Islet precursor cell (in vitro differentiated cells): ENCODE results near the gene ZBTB49.
A peak's percentile ranks its signal among the peaks of the same experiment; 100 is the strongest.
"Not testable (repeated sequence)": the region's sequence is repeated elsewhere in the genome, so short reads cannot be mapped to it uniquely, and the experiment has no call there.

ENCODE experiments used
- DNase-seq: peaks from one replicate; pipeline ENCODE4 v3.0.0-alpha.2; 2018

ZBTB49 gene

GRCh38 chr4:4289941-4290850 lies at the start of gene ZBTB49, which contains the start of gene LYAR:
ZBTB49 (plus strand) TSS chr4:4290251; CDS start chr4:4299946, 9,695 bp downstream.
LYAR (minus strand) TSS chr4:4290154; CDS start chr4:4283742, 6,412 bp downstream.
- DNase-seq: peak; percentile 98

- DNase-seq: no peak
Measured at GRCh38 chr4:4245172-4245571, 44.9 kb upstream of the ZBTB49 start.

- DNase-seq: no peak
Measured at GRCh38 chr4:4247696-4248028, 42.4 kb upstream of the ZBTB49 start.

GRCh38 chr4:4248029-4248884 lies 41.8 kb upstream of the ZBTB49 start, which contains the start of gene TMEM128:
TMEM128 (minus strand) TSS chr4:4248223; CDS start chr4:4248202, 21 bp downstream.
- DNase-seq: peak; percentile 96

GRCh38 chr4:4248885-4249203 lies 41.2 kb upstream of the ZBTB49 start:
- DNase-seq: no peak

- DNase-seq: not testable (repeated sequence)
Measured at GRCh38 chr4:4249342-4249741, 40.7 kb upstream of the ZBTB49 start.

GRCh38 chr4:4249866-4250265 lies 40.2 kb upstream of the ZBTB49 start:
- no peak for DNase-seq

- no peak for DNase-seq
Measured at GRCh38 chr4:4254199-4254598, 35.9 kb upstream of the ZBTB49 start.

- DNase-seq: no peak
Measured at GRCh38 chr4:4254666-4255065, 35.4 kb upstream of the ZBTB49 start.

GRCh38 chr4:4256799-4257198 lies 33.3 kb upstream of the ZBTB49 start:
- no peak for DNase-seq

GRCh38 chr4:4257705-4258104 lies 32.3 kb upstream of the ZBTB49 start:
- DNase-seq: not testable (repeated sequence)

GRCh38 chr4:4259484-4260100 lies 30.5 kb upstream of the ZBTB49 start:
- no peak for DNase-seq

GRCh38 chr4:4260185-4260751 lies 29.8 kb upstream of the ZBTB49 start:
- DNase-seq: no peak

- no peak for DNase-seq
Measured at GRCh38 chr4:4267981-4268380, 22.1 kb upstream of the ZBTB49 start.

- DNase-seq: no peak
Measured at GRCh38 chr4:4268776-4269175, 21.3 kb upstream of the ZBTB49 start.

- no peak for DNase-seq
Measured at GRCh38 chr4:4269331-4269731, 20.7 kb upstream of the ZBTB49 start.

GRCh38 chr4:4269856-4270255 lies 20.2 kb upstream of the ZBTB49 start:
- no peak for DNase-seq

GRCh38 chr4:4270529-4270928 lies 19.5 kb upstream of the ZBTB49 start:
- no peak for DNase-seq

- no peak for DNase-seq
Measured at GRCh38 chr4:4271912-4272311, 18.1 kb upstream of the ZBTB49 start.

- no peak for DNase-seq
Measured at GRCh38 chr4:4274226-4274625, 15.8 kb upstream of the ZBTB49 start.

- no peak for DNase-seq
Measured at GRCh38 chr4:4277531-4277930, 12.5 kb upstream of the ZBTB49 start.

- DNase-seq: no peak
Measured at GRCh38 chr4:4281787-4282186, 8.3 kb upstream of the ZBTB49 start.
